GM18858 (cell line): ENCODE measurements around the gene ADNP2.
"Not testable (repeated sequence)": the region's sequence is repeated elsewhere in the genome, so short reads cannot be mapped to it uniquely, and the experiment has no call there.

ENCODE experiments used
- ATAC-seq: cut with Tn5 transposase; IDR thresholded peaks from one replicate; pipeline ENCODE4 v1.9.1; 2021; ENCODE audit not compliant: unreplicated experiment

ADNP2 gene

GRCh38 chr18:80145196-80145804 lies 36.2 kb downstream of the ADNP2 start:
- ATAC-seq, result no peak

- peak; percentile 16 for ATAC-seq
These were observed 38.0 kb downstream of the ADNP2 start for GRCh38 chr18:80147037-80147417.

- peak; percentile 66 for ATAC-seq
These were observed 38.6 kb downstream of the ADNP2 start for GRCh38 chr18:80147418-80148325.

- no peak for ATAC-seq
These were observed 39.5 kb downstream of the ADNP2 start for GRCh38 chr18:80148326-80149199.

- ATAC-seq, result no peak
These were observed 40.6 kb downstream of the ADNP2 start for GRCh38 chr18:80149667-80150066.

- ATAC-seq, result no peak
These were observed 45.2 kb downstream of the ADNP2 start for GRCh38 chr18:80154293-80154692.

GRCh38 chr18:80157708-80158343 lies 48.8 kb downstream of the ADNP2 start:
- ATAC-seq, result no peak

GRCh38 chr18:80158365-80158764 lies 49.3 kb downstream of the ADNP2 start:
- no peak for ATAC-seq

- no peak for ATAC-seq
These were observed 50.9 kb downstream of the ADNP2 start for GRCh38 chr18:80159713-80160636.

- no peak for ATAC-seq
These were observed 52.8 kb downstream of the ADNP2 start for GRCh38 chr18:80161781-80162417.

- no peak for ATAC-seq
These were observed 54.1 kb downstream of the ADNP2 start for GRCh38 chr18:80163183-80163582.

- not testable (repeated sequence) for ATAC-seq
These were observed 55.8 kb downstream of the ADNP2 start for GRCh38 chr18:80164727-80165355.

GRCh38 chr18:80166240-80166639 lies 57.2 kb downstream of the ADNP2 start:
- ATAC-seq, result no peak

GRCh38 chr18:80166725-80167124 lies 57.7 kb downstream of the ADNP2 start:
- no peak for ATAC-seq

GRCh38 chr18:80167331-80167730 lies 58.3 kb downstream of the ADNP2 start:
- no peak for ATAC-seq

- no peak for ATAC-seq
These were observed 58.9 kb downstream of the ADNP2 start for GRCh38 chr18:80167931-80168330.

GRCh38 chr18:80168346-80168745 lies 59.3 kb downstream of the ADNP2 start:
- no peak for ATAC-seq

- ATAC-seq, result no peak
These were observed 59.9 kb downstream of the ADNP2 start for GRCh38 chr18:80168982-80169381.

GRCh38 chr18:80169607-80170006 lies 60.5 kb downstream of the ADNP2 start:
- ATAC-seq, result no peak
